NCI-H226 (cell line): ENCODE measurements around the gene KRT83.
"Not testable (repeated sequence)": the region's sequence is repeated elsewhere in the genome, so short reads cannot be mapped to it uniquely, and the experiment has no call there.

Experiments
- DNase-seq: peaks from one replicate; pipeline ENCODE4 v3.0.0-alpha.2; 2015

The KRT83 gene

DNA sequence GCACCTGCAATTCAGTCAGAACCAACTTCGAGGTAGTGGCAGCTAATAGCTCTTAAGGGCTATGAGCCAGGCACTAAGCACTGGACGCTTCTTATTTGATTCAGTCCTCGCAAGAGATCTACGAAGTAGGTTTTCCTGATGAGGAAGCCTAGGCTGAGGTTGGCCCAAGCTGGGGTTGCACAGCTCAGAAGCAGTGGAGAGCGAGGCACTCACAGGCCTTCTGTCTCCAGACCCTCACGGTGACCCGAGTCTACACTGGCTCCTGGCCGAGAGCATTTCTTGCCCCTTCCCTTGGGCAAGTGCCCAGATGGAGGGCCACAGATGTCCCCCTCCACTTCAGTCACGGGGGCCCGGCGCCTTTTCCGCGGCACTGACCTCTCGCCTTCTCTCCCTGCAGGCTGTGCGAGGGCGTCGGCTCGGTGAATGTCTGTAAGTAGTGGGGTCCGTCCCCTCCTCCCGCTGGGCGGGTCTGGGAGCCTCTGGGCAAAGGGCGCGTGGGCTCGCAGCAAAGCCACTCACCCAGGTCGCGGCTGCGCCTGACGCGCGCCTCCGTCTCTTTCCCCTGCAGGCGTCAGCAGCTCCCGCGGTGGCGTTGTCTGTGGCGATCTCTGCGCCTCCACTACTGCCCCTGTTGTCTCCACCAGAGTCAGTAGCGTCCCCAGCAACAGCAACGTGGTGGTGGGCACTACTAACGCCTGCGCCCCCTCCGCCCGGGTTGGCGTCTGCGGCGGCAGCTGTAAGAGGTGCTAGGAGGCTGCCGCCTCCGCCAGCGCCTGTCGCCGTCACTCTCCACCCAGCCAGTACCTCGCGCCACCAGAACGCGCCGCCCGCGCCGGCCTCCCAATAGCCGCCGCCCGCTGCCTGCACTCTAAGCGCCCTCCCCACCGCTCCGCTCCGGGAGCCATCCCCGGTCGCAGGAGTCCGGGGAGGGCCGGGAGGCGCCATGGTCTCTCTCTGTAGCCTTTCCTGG, 13.1 kb downstream of the KRT83 start:
- no peak for DNase-seq

GRCh38 chr12:52306731-52307130, 14.5 kb downstream of the KRT83 start:
- no peak for DNase-seq

DNA sequence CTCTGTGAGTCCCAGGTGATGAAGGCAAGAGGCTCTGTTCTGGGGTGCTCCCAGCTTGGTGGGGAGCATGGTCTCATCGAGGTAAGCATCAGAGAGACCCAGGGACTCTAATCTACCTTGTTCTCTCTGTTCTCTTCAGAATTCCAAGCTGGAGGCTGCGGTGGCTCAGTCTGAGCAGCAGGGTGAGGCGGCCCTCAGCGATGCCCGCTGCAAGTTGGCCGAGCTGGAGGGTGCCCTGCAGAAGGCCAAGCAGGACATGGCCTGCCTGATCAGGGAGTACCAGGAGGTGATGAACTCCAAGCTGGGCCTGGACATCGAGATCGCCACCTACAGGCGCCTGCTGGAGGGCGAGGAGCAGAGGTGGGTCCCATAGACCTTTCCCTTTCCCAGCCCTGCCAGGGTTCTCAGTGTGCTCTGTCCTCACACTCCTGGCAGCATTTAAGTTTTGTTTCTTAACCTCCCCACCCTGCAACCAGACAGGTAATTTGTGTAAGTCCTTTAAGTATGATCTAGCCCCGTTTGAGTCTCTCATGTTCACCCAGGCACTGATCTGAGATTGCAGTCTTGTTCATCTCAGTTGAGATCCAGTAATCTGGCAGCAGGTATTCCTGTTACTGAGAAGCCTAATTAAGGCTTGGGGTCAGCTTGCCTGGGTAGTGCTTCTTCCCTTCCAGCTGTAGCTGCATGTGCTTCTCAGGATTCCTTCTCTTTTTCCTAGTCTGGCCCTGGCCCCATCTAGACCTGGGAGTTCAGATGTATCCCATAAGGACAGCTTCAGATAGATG, 15.1 kb downstream of the KRT83 start:
- no peak for DNase-seq

GRCh38 chr12:52304941-52305411, 16.2 kb downstream of the KRT83 start:
- not testable (repeated sequence) for DNase-seq

GRCh38 chr12:52302242-52302914, 18.8 kb downstream of the KRT83 start:
- DNase-seq: not testable (repeated sequence)

DNA sequence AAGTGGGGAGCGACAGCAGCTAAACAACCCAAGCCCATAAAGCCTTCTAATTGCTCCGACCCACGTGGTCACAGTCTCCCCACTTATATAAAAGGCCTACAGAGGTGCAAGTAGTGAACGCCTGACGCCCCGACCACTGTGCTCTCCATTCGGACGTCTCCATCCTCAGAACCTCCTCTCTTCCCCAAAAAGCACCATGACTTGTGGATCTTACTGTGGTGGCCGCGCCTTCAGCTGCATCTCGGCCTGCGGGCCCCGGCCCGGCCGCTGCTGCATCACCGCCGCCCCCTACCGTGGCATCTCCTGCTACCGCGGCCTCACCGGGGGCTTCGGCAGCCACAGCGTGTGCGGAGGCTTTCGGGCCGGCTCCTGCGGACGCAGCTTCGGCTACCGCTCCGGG, 19.5 kb downstream of the KRT83 start:
- DNase-seq: not testable (repeated sequence)

DNA sequence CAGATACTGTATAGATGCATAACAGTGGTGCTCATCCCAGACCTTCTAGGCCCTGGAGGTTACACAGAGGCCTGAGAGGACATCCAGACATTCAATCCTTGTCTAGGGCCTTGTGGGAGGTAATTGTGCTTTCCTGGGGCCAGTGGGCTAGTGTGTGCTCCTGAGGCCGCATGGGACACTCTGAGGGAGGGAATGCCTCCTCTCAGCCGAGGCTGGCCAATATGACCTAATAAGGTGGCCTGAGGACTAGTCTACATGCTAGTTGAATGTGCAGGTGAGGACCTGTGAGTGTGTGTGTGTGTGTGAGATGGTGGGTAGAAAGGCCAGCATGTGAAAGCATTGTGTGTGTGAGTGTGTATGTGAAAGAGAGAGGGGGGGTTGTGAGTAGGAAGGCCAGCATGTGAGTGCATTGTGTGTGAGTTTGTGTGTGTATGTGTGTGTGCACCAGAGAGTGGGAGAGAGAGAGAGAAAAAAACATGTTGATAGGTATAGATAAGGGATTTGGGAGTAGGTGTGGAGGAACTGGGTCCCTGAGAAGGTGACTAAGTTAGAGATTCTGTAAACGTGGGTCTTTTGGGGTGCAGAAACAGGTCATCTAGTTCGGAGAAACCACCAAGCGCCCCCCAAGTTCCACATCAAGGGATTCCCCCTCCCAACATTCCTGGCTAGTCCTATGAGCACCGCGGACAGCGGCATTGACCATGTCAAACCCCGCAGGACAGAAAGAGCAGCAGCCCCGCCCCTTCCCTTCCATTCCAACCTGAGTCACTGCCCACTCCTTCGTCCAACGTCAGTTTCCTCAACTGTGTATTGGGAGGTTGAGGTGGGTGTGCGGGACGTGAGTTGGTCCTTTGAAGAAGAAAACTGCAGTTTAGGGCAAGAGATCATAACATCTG, 20.2 kb downstream of the KRT83 start:
- DNase-seq: no peak

GRCh38 chr12:52298677-52299190, 22.5 kb downstream of the KRT83 start:
- no peak for DNase-seq

DNA sequence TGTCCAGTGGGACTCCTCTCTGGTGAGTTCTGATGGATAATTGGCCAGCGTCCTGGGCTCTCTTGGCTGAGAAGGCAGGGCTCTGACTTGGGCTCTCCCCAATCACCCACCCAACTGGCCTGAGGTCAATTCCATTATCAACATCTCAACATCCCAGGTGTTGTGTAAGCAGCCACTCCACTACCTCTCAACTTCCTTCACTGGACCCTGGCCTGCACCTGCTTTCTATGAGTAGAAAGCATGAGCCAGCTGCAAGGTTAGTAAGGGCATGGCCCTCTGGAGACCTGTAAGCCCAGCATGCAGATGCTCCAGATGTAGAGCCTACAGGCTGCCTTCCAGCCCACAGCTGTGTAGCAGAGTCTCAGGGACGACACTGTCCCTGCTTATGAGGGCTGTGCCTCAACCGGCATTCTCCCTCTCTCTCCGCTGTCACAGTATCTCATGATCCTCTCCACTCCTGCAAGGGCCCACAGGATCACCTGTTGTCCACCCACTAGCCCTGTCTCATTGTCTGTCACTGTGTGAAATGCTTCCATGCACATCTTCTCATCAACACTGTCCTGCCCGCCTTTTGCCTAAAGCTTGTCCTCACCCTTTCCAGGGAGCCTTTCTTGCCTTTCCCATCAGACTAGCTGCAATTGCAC, 24.5 kb downstream of the KRT83 start:
- no peak for DNase-seq

DNA sequence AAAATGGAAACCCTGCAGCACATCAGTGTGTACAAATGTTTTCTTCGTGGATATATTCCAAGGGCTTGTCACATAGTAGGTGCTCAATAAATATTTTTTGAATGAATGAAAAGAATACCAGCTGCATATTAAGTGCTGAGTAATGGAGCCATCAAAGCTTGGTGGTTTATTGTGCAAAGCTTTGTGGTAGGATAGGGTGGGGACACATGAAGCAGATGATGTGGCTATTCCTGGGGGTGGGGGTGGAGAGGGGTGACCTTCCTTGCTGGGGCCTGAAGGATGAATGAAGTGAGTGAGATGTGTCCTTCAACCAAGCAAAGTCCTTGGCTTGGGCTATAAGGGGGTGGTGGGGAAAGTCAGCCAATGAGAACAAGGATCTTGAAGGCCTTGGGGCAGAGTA, 25.5 kb downstream of the KRT83 start:
- DNase-seq: no peak

DNA sequence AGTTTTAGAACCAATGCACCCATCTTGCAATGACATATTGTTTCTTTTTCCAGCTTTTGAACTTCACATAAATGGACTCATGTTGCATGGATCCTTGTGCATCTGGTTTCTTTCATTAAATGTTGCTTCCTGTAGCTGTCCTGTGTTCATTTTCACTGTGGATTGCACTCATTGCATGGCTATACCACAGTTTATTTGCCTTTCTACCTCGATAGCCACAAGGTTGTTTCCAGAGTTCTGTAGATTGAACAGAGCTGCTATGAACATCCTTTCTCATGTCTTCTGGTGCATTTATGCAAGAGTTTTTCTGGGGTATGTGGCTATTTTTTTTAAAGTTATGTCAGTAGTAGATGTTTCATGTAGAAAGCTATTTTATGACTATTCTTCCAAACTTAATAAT, 26.4 kb downstream of the KRT83 start:
- no peak for DNase-seq

- DNase-seq: no peak
These were observed 27.3 kb downstream of the KRT83 start for GRCh38 chr12:52293926-52294325.

GRCh38 chr12:52291267-52291935, 29.8 kb downstream of the KRT83 start, which contains the start of gene KRT81:
Gene KRT81, minus strand, starts transcription at chr12:52291534. Its CDS starts 69 bp downstream, at chr12:52291465.
- no peak for DNase-seq

- DNase-seq: not testable (repeated sequence)
These were observed 30.6 kb downstream of the KRT83 start for GRCh38 chr12:52290483-52291134.

DNA sequence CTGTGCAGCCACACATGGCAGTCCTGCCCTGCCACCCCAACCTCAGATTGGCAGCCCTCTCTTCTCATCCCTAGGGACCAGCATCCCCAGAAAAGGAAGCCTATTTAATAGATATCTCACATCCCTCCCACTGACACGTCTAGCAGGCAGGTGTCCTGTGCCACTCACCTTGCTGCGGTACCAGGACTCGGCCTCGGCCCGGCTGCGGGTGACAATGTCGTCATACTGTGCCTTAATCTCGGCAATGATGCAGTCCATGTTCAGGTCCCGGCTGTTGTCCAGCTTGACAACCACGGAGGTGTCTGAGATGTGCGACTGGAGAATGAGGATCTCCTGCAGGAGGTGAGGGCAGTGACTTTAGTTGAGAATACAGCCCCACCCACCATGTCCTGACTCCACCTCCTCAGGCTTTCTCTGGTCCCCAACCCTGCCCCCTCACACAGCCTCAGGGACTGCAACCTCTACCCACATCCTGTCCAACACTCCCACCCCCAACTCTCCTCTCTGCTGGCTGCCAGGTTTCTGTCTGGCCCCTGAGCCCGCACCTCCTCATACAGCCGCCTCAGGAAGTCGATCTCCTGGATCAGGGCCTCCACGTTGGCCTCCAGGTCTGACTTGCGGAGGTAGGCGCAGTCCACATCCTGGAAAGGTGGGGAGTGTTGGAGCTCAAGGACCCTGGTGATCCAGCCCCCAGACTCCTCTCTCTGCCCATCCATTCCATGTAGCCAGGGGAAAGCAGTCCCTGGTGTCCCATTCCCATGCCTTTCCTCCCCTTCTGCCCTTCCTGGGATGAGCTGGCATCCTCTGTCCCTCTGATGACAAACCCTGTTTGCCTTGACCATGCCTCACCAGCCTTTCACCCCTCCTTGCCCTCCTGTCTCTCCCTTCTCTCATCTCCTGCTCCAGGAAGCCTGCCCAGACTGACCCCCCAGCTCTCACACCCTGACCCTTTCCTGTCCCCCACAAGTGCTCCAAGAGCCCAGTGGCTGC, 33.1 kb downstream of the KRT83 start:
- not testable (repeated sequence) for DNase-seq

GRCh38 chr12:52286857-52287785, 34.1 kb downstream of the KRT83 start:
- not testable (repeated sequence) for DNase-seq

DNA sequence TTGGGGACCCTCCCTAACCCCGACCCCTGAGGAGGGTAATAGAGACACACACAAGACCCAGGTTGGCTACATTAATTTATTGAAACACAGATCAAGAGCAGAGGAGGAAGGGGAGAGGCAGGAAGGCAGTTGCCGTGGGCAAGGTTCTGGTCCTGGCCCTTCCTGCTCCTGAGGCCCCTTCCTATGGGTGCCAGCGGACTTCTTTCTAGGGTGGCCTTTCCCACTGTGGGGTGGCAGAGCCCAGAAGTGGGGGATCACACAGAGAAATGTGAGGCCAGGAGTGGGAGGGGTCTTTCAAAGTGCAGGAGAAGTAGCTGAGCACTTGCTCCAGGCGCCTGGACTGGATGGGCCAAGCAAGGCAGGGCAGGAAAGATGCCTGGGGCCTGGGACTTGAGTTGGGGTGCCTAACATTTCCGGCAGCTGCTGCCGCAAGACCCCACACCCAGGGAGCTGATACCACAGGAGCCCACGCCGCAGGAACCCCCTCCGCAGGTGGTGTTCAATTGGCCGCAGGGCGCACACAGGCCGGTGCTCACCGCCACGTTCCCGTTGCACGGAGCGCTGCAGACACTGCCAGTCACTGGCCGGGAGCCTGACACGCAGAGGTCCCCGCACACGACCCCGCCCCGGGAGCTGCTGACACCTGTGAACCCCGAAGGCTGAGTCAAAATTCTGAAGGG, 35.2 kb downstream of the KRT83 start:
- no peak for DNase-seq
